Astrocyte (in vitro differentiated cells and primary cell): Measurements from ENCODE around the gene CRY1. TPM values are rescaled to one million over a fixed set of nuclear protein-coding genes. Genes with fewer than 3 reads are reported as not detected.

ENCODE experiments used
- DNase-seq: peaks from one replicate; pipeline ENCODE4 v3.0.0-alpha.2; 2010; ENCODE audit warnings: low read depth
- FAIRE-seq: peaks from 2 replicates; lab custom pipeline; 2011; peaks lifted over from hg19 to GRCh38; lab: Jason Lieb, UNC
- H2AFZ ChIP-seq: 2 replicates; pipeline ENCODE4 v1.6.0; 2012; ENCODE audit warnings: low read depth, low read length, inconsistent platforms
- H3K27ac ChIP-seq: 2 replicates; pipeline ENCODE4 v1.5.1; 2011; ENCODE audit warnings: low read depth, low read length, inconsistent platforms
- H3K27me3 ChIP-seq: 2 replicates; pipeline ENCODE4 v1.6.0; 2011; ENCODE audit warnings: low read length, inconsistent platforms; ENCODE audit not compliant: insufficient read depth
- H3K36me3 ChIP-seq: 2 replicates; pipeline ENCODE4 v1.5.1; 2011; ENCODE audit warnings: low read length, inconsistent platforms; ENCODE audit not compliant: insufficient read depth
- H3K4me1 ChIP-seq: 2 replicates; pipeline ENCODE4 v1.5.1; 2011; ENCODE audit warnings: low read length, inconsistent platforms; ENCODE audit not compliant: insufficient read depth
- H3K4me2 ChIP-seq: 2 replicates; pipeline ENCODE4 v1.6.0; 2012; ENCODE audit warnings: low read length, inconsistent platforms
- H3K4me3 ChIP-seq: 2 replicates; pipeline ENCODE4 v1.5.1; 2011; ENCODE audit warnings: low read depth, mild to moderate bottlenecking, low read length, inconsistent platforms; ENCODE audit not compliant: insufficient read depth
- H3K79me2 ChIP-seq: 2 replicates; pipeline ENCODE4 v1.6.0; 2012; ENCODE audit warnings: mild to moderate bottlenecking, low read length, inconsistent platforms; ENCODE audit not compliant: insufficient read depth
- H3K9ac ChIP-seq: 2 replicates; pipeline ENCODE4 v1.6.0; 2012; ENCODE audit warnings: mild to moderate bottlenecking, low read length, inconsistent platforms
- H3K9me3 ChIP-seq: 2 replicates; pipeline ENCODE4 v1.5.1; 2012; ENCODE audit warnings: low read depth, mild to moderate bottlenecking, low read length, inconsistent platforms; ENCODE audit not compliant: insufficient read depth
- H4K20me1 ChIP-seq: 2 replicates; pipeline ENCODE4 v1.6.0; 2012; ENCODE audit warnings: low read length, inconsistent platforms; ENCODE audit not compliant: insufficient read depth
- H3K27ac Mint-ChIP-seq: one replicate; pipeline ENCODE4 v1.8.0; 2021; ENCODE audit warnings: mild to moderate bottlenecking, mixed read lengths; ENCODE audit not compliant: unreplicated experiment
- H3K27me3 Mint-ChIP-seq: one replicate; pipeline ENCODE4 v1.8.0; 2021; ENCODE audit warnings: low read depth, mixed read lengths; ENCODE audit not compliant: unreplicated experiment
- H3K36me3 Mint-ChIP-seq: one replicate; pipeline ENCODE4 v1.8.0; 2021; ENCODE audit warnings: low read depth, mixed read lengths; ENCODE audit not compliant: unreplicated experiment
- H3K4me1 Mint-ChIP-seq: one replicate; pipeline ENCODE4 v1.8.0; 2021; ENCODE audit warnings: low read depth, mixed read lengths; ENCODE audit not compliant: unreplicated experiment
- H3K4me3 Mint-ChIP-seq: one replicate; pipeline ENCODE4 v1.8.0; 2021; ENCODE audit warnings: mild to moderate bottlenecking, moderate library complexity, mixed read lengths; ENCODE audit not compliant: unreplicated experiment
- H3K9me3 Mint-ChIP-seq: one replicate; pipeline ENCODE4 v1.8.0; 2021; ENCODE audit warnings: mild to moderate bottlenecking, mixed read lengths; ENCODE audit not compliant: unreplicated experiment
- EZH2 ChIP-seq: IDR thresholded peaks from 2 replicates; pipeline ENCODE4 v1.6.1; 2012; ENCODE audit warnings: mild to moderate bottlenecking, low read length, inconsistent platforms; ENCODE audit not compliant: insufficient read depth
- total RNA-seq: library from RNA; stranded (reverse); gene quantifications from 2 replicates; pipeline ENCODE4 v1.2.1, GENCODE V29; 2021
- TF ChIP-seq, protein P1 (sequence below): IDR thresholded peaks from 2 replicates; pipeline ENCODE4 v1.5.1; 2011; ENCODE audit warnings: low read depth, mild to moderate bottlenecking, inconsistent platforms, low read length, moderate library complexity; ENCODE audit not compliant: insufficient read depth

Gene CRY1
- total RNA-seq, 1 donor from 2014 or later = 18.3 TPM

DNA sequence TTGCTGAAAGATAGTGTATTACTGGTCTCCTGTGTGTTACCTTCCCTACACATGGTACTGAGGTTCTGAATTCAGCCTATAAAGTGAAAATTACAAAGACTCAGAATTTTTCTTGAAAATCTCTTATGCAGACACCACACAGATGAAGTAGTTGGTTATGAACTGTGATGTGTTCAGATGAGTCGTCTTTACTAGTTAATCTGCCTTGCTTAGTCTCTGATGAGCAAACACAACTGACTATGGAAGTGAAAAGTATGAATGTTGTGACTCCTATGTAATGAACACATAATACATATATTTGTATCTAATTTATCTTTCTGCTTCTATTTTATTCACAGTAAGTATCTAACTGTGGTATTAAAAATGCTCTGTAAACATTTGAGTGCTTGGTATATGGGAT, 111.1 kb downstream of the CRY1 start:
- Histone ChIP-seq H3K9me3 (no peaks in the 10 kb centered on the region), H3K4me2 (no peak overlapping the region), H3K27ac (no peak overlapping the region), H3K36me3 (peaks cover 6% of the 10 kb centered on the region), H3K4me3 (no peak overlapping the region), H3K79me2 (peaks cover 11% of the 10 kb centered on the region), H3K4me1 (peaks cover 16% of the 10 kb centered on the region), H3K27me3 (no peaks in the 10 kb centered on the region), H4K20me1 (peaks cover 22% of the 10 kb centered on the region), H2AFZ (no peak overlapping the region), H3K9ac (no peak overlapping the region)
- FAIRE-seq (no peak), DNase-seq (no peak)
- peak overlapping the region; percentile 15 for H3K27ac Mint-ChIP-seq
- H3K4me1 Mint-ChIP-seq = peaks cover 15% of the 10 kb centered on the region
- no peak for TF ChIP-seq EZH2
- TF ChIP-seq, protein P1, sequence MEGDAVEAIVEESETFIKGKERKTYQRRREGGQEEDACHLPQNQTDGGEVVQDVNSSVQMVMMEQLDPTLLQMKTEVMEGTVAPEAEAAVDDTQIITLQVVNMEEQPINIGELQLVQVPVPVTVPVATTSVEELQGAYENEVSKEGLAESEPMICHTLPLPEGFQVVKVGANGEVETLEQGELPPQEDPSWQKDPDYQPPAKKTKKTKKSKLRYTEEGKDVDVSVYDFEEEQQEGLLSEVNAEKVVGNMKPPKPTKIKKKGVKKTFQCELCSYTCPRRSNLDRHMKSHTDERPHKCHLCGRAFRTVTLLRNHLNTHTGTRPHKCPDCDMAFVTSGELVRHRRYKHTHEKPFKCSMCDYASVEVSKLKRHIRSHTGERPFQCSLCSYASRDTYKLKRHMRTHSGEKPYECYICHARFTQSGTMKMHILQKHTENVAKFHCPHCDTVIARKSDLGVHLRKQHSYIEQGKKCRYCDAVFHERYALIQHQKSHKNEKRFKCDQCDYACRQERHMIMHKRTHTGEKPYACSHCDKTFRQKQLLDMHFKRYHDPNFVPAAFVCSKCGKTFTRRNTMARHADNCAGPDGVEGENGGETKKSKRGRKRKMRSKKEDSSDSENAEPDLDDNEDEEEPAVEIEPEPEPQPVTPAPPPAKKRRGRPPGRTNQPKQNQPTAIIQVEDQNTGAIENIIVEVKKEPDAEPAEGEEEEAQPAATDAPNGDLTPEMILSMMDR = no peak
- H3K9me3 Mint-ChIP-seq = no peaks in the 10 kb centered on the region
- H3K4me3 Mint-ChIP-seq = no peak overlapping the region
- no peaks in the 10 kb centered on the region for H3K27me3 Mint-ChIP-seq
- peaks cover 5% of the 10 kb centered on the region for H3K36me3 Mint-ChIP-seq

DNA sequence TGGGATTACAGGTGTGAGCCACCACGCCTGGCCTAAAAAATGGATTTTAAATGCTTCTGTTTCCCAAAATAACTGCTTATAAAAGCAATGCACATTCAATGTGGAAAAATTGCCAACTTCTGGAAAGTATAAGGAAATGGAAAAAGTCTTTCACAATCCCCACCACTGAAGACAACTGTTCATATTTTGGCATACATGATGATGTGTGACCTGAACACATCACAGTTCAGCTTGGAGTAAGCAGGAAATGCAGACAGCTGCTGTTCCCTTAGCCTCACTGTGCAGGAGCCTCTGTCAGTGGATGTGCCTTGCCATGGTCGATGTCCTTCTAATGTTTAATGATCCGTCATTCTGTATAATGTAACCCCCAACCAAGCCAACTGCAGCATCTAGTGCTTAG, 111.6 kb downstream of the CRY1 start:
- TF ChIP-seq EZH2 = no peak
- TF ChIP-seq, protein P1 = no peak
- Histone ChIP-seq H3K4me2 (no peak overlapping the region), H3K36me3 (peaks cover 6% of the 10 kb centered on the region), H4K20me1 (peaks cover 25% of the 10 kb centered on the region), H3K27me3 (no peaks in the 10 kb centered on the region), H3K4me3 (no peak overlapping the region), H2AFZ (no peak overlapping the region), H3K9me3 (no peaks in the 10 kb centered on the region), H3K79me2 (peaks cover 11% of the 10 kb centered on the region), H3K27ac (no peak overlapping the region), H3K4me1 (peaks cover 19% of the 10 kb centered on the region), H3K9ac (no peak overlapping the region)
- no peak for DNase-seq
- no peak overlapping the region for H3K4me3 Mint-ChIP-seq
- peaks cover 5% of the 10 kb centered on the region for H3K36me3 Mint-ChIP-seq
- H3K9me3 Mint-ChIP-seq = no peaks in the 10 kb centered on the region
- H3K27ac Mint-ChIP-seq = peak overlapping the region; percentile 15
- peaks cover 16% of the 10 kb centered on the region for H3K4me1 Mint-ChIP-seq
- no peaks in the 10 kb centered on the region for H3K27me3 Mint-ChIP-seq
- no peak for FAIRE-seq

DNA sequence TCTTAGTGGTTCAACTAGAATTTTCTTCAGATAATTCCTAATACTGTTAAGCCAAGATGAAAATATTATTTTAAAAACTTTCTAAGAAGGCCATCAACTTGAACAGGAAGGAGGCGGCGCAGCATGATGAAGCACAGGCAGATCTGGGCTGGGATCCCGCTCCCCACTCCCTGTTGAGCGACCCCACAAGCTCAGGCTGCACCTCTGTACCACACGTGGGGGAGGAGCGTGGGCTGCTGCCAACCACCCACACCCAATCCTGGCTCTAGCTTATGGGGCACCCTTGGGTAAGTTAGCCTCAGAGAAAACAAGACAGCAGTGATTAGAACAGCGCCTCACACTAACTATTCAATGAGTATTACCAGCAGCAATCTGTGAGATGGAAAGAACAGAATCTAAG, 112.4 kb downstream of the CRY1 start:
- Histone ChIP-seq H3K4me3 (no peak overlapping the region), H3K27ac (no peak overlapping the region), H3K27me3 (no peaks in the 10 kb centered on the region), H3K4me1 (peaks cover 25% of the 10 kb centered on the region), H3K36me3 (peaks cover 6% of the 10 kb centered on the region), H4K20me1 (peaks cover 31% of the 10 kb centered on the region), H3K4me2 (no peak overlapping the region), H3K79me2 (peaks cover 9% of the 10 kb centered on the region), H3K9me3 (no peaks in the 10 kb centered on the region), H2AFZ (no peak overlapping the region), H3K9ac (no peak overlapping the region)
- Mint-ChIP-seq H3K9me3 (no peaks in the 10 kb centered on the region), H3K36me3 (peaks cover 5% of the 10 kb centered on the region), H3K27ac (no peak overlapping the region), H3K27me3 (no peaks in the 10 kb centered on the region), H3K4me3 (no peak overlapping the region), H3K4me1 (peaks cover 21% of the 10 kb centered on the region)
- TF ChIP-seq, protein P1 = no peak
- no peak for TF ChIP-seq EZH2
- DNase-seq (no peak), FAIRE-seq (no peak)
